Measurements from ENCODE around the gene PIP5K1B.

PIP5K1B gene

GRCh38 chr9:68771376-68771775 lies 66.3 kb downstream of the PIP5K1B start:
- no peak for DNase-seq (ENCODE audit: low spot score)

DNA sequence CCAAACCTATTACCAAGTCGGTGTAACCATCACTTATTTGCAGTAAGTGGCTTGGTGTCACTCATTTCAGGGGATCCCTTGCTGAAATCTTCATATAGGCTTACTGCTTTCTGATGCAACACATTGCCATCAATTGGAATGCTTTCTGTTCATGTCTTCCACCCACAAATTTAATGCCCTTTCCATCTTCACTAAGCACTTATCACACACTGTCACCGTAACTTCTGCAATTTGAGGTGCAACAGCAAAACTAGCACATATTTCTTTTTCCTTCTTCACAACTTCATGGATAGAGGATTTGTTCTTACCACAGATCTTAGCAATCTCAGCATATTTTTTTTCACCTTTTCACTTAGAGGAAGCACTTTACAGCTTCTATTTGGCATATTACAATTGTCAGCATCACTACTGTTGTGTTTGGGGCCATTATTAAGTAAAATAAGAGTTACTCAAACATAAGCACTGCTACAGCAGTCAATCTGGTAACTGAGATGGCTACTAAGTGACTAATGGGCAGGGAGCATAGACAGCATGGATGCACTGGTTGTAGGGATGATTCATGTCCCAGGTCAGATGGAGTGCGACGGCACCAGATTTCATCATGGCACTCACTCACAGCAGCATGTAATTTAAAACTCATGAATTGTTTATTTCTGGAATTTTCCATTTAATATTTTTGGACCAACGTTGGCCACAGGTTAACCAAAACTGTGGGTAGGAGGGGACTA lies 70.1 kb downstream of the PIP5K1B start:
- peak; percentile 35 for DNase-seq (ENCODE audit: low spot score)

DNA sequence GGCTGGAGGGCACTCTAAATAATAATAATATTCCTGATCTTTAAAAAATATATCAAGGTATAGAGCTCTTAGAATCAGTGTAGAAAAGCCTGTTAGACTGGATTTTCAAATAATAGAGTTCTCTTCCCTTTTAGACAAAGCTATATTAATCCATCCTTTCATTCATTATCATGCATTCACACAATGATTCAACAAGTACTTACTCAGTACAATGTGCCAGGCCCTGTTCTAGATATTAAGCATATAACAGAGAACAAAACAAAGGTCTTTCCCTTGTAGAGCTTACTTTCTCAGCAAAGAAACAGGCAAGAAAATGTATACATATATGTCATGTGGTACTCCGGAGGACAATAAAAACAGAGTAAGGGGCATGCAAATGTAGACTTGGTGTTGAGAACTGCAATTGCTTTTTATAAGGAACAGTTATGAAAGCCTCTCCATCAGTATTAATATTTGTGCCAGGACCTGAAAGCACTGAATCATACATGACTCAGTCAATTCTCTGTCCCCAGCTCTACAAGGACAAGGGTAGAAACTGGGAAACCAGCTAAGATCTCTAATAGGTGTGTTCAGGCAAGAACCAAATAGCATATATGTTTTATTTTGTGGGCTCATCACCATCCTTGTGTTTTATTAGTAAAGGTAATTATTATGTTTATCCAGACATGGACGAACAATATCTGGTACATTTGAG lies 72.2 kb downstream of the PIP5K1B start:
- no peak for DNase-seq (ENCODE audit: low spot score)

DNA sequence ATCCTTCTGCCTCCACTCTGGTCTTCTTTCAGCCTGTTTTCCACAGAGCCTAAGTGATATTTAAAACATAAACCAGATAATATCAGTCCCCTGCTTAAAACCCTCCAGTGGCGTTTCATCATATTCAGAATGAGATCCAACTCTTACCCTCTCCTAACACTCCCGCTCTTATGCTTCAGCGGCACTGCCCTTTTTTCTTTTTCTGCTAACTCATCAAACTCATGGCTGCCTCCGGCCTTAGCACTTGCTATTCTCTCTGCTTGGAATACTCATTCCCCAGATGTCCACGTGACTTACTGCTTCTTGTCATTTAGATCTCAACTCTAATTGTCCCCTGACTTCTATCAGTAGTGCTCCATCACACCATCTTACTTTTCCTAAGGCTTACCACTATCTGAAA lies 73.6 kb downstream of the PIP5K1B start:
- no peak for DNase-seq (ENCODE audit: low spot score)

DNA sequence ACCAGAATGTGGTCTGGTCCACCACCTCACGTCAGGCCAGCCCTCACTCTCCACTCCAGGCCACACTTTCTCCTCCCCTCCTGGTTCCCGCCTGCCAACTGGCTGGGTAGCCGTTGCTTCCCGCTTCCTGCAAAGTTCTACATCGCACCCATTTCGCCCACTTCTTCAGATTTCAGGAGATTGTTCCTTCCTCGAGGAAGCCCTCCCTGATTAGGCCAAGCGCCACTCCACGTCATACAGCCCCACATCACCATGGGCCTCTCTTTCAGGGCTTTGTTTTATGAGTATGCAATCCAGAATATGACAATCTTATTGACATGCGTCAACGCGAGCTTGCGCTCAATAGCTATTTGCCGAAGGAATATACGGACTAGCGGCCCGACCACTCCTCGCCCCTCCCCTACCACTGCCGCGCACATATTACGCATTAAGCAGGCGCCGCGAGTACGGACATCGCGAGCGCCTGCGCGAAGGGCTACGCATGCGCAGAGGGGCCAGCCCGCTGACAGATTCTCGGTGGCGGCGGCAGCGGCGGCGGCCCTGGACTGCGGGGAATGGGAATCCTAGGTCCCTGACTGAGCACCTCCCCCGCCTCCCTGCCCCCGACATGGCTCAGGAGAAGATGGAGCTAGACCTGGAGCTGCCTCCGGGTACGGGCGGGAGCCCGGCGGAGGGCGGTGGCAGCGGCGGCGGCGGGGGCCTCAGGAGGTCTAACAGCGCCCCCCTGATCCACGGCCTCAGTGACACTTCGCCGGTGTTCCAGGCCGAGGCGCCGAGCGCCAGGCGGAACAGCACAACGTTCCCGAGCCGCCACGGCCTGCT lies 74.7 kb downstream of the PIP5K1B start:
- peak; percentile 91 for DNase-seq (ENCODE audit: low spot score)

- no peak for DNase-seq (ENCODE audit: low spot score)
These were observed 75.3 kb downstream of the PIP5K1B start for GRCh38 chr9:68780380-68780712.

GRCh38 chr9:68780720-68781119 lies 75.7 kb downstream of the PIP5K1B start:
- peak; percentile 17 for DNase-seq (ENCODE audit: low spot score)

DNA sequence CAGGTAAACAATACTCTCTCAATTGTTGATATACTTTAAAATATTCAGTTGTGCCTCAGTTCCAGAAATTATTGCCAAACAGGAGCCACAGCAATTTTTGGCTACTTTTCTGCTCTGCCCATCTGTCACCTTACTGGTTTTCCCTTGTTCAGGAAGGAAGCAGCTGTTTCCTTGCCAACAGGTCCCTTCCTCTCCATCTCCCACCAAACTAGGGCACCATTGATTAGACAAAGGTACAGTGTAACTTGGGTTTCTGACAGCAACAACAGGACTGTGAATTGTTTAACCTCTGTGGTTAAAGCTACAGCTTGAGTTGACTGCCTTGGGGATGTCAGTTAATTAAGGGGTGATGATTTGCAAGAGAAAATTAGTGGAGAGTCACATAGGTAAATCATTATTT lies 76.9 kb downstream of the PIP5K1B start:
- DNase-seq (ENCODE audit: low spot score), result no peak

GRCh38 chr9:68782546-68782945 lies 77.5 kb downstream of the PIP5K1B start:
- DNase-seq (ENCODE audit: low spot score), result no peak

DNA sequence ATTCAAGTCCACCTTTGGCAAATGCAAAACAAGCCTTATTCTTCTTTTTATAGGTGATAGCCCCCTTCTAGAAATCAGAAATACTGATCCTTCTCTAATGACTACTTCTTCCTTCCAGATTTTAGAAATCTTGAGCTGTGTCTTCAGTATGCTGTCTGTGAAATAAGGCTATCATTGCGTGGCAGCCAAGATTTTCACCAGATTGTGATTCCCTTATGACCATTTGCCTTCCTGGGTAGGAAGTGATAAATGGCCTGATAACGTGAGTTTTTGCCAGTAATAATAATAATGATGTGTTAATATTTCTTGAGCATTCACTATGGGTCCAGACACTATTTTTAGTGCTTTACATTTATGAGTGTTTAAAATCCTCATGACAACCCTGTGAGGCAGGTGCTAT lies 80.9 kb downstream of the PIP5K1B start:
- no peak for DNase-seq (ENCODE audit: low spot score)

GRCh38 chr9:68791169-68791568 lies 86.1 kb downstream of the PIP5K1B start:
- DNase-seq (ENCODE audit: low spot score), result no peak

GRCh38 chr9:68793605-68794343 lies 88.7 kb downstream of the PIP5K1B start:
- DNase-seq (ENCODE audit: low spot score), result no peak

DNA sequence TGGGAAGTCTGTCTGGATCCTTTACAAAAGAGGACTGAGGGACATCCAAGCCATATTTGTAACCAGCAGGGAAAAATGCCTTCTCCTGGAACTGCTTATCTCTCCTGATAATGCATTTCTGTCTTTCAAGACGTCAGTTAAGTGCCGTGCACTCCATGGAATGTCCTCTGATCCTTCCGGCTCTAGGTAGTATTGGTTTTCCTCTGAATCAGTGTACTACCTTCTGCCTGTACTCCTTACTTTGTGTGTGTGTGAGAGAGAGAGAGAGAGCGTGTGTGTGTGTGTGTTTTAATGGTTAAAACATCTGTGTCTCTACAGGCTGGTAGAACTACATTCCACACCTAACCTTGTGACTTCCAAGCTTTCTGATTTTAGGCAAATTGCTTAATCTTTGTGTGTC lies 89.9 kb downstream of the PIP5K1B start:
- DNase-seq (ENCODE audit: low spot score), result no peak

GRCh38 chr9:68795411-68795810 lies 90.4 kb downstream of the PIP5K1B start:
- DNase-seq (ENCODE audit: low spot score), result no peak

DNA sequence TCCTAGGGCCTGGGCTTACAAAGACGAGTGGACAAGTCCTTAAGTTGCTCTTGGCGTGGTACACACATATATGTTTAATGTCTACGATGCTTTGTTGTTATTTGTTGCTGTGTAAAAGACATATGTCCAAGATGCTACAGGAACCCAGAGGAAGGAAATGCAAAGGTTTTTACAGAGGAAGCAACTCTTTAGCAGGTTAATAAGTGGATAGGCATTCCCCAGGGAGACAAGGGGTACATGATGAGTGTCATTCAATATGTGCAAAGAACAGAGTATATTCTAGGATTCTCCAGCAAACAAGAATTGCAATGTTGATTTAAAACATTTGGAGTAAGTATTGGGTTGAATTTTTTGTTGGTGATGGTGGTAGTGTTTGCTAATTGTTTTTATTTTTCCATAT lies 92.1 kb downstream of the PIP5K1B start:
- DNase-seq (ENCODE audit: low spot score), result no peak

DNA sequence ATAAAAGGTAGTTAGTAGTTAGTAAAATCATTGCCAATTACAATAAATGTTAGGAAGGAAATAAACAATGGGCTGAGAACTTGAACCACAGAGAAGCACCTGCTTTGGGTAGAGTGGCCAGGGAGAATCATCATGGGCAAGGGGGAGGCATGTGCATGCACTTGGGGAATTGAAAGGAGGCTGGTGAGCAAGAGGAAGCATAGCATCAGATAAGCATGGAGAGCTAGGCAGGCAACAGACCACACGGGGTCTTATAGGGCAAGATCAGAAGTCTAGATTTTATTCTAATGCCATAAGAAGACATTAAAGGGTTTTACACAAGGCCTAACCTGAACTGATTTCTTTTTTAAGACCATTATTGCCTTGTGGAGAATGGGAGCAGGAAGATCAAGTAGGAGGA lies 93.4 kb downstream of the PIP5K1B start:
- no peak for DNase-seq (ENCODE audit: low spot score)

DNA sequence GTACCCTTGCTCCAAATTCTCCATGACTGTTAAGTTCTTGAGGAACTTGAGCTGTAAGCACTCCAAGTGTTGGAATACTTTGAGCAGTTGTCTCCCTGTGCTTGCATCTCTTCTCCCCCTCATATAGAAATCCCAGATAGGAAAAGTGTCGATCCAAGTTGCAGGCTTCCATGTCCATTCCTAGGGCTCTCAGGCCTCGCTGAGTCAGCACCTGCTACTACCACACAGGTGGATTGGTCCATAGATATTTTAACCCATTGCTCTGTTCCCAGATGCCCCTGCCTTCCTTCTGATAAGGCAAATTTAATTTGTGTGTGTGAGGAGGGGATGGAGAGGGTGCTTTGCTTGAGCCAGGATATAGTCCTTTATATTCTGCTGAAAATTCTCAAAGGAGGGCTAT lies 95.8 kb downstream of the PIP5K1B start:
- no peak for DNase-seq (ENCODE audit: low spot score)

GRCh38 chr9:68802525-68803015 lies 97.5 kb downstream of the PIP5K1B start:
- no peak for DNase-seq (ENCODE audit: low spot score)

DNA sequence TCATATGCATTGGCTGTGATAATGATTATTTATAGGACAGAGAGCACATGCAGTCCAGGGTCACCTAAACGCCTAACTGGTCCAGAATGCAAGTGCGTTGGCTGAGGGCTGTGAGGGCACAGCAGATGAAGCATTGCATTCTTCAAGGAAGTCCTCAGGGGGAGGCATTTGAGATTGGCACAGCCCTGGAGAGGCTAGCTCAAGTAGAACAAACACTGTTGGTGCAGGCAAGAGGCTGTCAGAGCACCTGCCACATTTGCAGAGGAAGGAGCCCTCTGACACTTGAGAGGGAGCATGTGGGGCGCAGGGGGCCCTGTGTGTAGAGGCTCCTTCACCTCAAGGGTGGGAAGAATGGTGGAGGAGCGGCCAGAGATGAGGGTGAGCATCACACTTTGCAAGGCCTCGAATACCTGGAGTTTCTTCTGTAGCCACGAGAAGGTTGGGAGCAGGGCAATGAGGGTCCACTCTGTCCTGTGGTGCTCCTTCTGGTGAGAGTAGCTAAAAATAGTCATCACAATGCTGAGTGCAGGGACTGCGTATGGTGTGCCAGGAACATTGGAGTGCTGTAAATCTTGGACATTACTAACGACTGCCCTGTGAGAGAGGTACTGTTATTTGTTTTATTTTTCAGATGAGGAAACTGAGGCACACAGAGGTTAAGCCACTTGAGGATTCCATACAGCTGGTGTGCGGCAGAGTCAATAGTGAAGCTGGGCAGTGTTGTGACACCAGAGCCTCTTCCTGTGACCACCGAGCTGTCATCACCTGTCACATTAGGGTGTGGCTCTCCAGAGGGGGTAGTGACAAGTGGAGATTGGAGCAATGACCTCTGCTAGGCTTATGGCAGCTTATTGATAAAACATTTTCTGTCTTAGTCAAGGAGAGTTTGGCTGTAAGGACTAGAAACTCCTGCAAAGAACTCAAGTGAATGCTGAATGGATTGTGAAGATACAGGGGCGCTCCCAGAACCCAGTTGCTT lies 100.2 kb downstream of the PIP5K1B start:
- no peak for DNase-seq (ENCODE audit: low spot score)

- no peak for DNase-seq (ENCODE audit: low spot score)
These were observed 101.0 kb downstream of the PIP5K1B start for GRCh38 chr9:68805890-68806517.
